Measurements from ENCODE around the gene ZNF423.

The ZNF423 gene

DNA sequence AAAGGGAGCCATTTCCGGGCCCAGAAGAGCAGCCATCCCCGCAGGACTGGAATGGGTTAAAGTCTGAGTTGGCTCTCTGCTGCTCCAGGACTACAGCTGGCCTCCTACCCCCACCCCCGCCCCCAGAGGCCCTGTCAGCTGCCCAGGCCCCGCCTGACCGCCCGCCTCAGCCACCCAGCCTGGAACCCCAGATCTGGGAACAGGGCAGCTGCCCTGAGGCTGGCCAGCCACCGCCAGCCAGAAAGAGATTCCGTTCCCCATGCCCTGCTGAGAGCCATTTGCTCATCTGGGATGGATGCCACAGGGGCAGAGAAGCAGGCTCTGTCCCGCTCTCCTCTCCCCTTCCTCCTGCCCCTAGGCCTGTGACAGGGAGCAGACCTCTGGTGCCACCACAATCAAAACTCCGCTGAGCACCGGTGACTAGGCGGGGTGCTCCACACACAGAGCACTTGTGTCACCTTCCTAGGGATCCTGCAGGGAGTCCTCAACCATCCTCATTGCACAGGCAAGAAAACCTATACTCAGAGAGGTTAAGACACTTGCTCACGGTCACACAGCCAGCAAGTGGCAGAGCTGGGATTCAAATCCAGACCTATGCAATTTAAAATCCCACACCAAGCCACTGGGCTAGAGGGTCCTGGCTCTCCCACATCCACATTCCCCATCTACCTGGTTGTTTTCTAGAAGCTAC, 44.1 kb downstream of the ZNF423 start:
- TF ChIP-seq GATA3 (IDR thresholded peaks at IDR 0.05; ENCODE audit: low read depth, low read length) (no peak), GATA2 (IDR thresholded peaks at IDR 0.05; ENCODE audit: low read depth, low read length) (peak; percentile 20; the same call in 1 of the 2 replicates)

DNA sequence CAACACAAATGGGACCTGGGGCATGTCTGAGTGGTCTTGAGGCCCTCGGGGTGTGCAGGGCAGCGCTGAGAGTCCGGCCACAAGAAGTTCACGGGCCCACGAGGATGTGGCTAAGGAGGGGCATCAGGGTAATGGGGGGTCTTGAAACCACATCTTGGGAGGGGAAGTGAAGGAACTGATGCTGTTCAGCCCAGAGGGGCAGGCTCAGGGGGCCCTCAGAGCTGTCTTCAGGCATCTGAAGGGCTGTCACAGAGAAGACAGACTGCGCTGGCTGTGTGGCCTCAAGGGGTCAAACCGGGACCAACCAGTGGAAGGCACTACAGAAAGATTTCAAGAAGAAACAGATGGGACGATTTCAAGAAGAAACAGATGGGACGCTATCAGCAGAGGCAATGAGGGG, 45.1 kb downstream of the ZNF423 start:
- no peak for TF ChIP-seq GATA3 (IDR thresholded peaks at IDR 0.05; ENCODE audit: low read depth, low read length)

DNA sequence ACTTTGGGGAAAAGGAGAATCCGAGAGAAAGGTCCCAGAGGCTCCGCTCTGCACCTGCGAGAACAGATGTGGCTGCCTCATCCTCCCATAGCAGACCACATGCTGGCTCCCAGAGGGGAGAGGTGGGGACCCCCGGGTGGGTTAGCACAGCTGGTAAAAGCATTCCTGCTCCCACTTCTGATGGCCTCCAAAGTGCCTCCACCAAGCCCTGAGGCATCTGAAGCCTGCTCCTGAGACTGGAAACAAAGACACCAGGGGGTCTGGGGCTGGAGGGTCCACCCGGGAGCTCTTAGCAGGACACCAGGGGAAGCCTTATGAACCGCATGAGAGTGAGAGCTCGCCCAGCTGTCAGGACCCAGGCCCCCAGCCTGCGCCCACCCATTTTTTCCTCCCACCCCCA, 46.4 kb downstream of the ZNF423 start:
- TF ChIP-seq GATA3 (IDR thresholded peaks at IDR 0.05; ENCODE audit: low read depth, low read length) (no peak), GATA2 (IDR thresholded peaks at IDR 0.05; ENCODE audit: low read depth, low read length) (no peak)

GRCh38 chr16:49809062-49809461, 46.9 kb downstream of the ZNF423 start:
- TF ChIP-seq GATA3 (IDR thresholded peaks at IDR 0.05; ENCODE audit: low read depth, low read length) (no peak), GATA2 (IDR thresholded peaks at IDR 0.05; ENCODE audit: low read depth, low read length) (no peak)

DNA sequence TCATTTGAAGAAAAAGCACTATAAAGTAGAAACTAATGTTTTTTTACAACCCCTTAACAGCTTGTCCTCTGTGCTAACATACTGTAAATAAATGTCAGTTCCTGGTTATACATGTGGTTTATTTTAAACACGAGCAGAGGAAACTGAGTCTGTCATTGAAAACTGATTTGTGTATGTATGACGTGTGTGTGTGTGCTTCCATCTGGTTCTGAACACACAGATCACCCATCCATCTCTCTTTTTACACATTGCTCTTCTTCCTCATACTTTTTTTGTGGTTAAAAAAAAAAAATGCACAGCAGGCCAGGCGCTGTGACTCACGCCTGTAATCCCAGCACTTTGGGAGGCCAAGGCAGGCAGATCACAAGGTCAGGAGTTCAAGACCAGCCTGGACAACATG, 49.5 kb downstream of the ZNF423 start:
- TF ChIP-seq GATA3 (IDR thresholded peaks at IDR 0.05; ENCODE audit: low read depth, low read length): no peak

DNA sequence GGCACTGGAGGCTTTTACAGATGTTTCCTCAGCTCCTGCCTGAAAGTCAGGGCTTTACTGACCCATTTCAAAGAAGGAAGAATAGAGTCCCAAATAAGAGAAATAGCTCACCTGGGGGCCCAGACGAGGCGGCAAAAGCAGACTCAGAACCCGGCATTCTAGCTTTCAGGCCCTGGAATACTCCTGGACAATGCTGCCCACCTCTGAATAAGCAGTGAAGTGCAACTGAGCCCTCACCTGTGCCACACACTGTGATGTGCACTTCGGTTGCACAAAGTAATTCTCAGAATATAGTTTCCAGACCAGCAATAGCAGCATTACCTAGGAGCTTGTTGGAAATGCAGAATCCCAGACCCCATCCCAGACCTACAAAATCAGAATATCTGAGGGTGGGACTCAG, 54.6 kb downstream of the ZNF423 start:
- TF ChIP-seq GATA2 (IDR thresholded peaks at IDR 0.05; ENCODE audit: low read depth, low read length): no peak
- TF ChIP-seq GATA3 (IDR thresholded peaks at IDR 0.05; ENCODE audit: low read depth, low read length): no peak

- TF ChIP-seq GATA3 (IDR thresholded peaks at IDR 0.05; ENCODE audit: low read depth, low read length) (no peak), GATA2 (IDR thresholded peaks at IDR 0.05; ENCODE audit: low read depth, low read length) (no peak)
Observed at GRCh38 chr16:49800876-49801275, 55.0 kb downstream of the ZNF423 start.

DNA sequence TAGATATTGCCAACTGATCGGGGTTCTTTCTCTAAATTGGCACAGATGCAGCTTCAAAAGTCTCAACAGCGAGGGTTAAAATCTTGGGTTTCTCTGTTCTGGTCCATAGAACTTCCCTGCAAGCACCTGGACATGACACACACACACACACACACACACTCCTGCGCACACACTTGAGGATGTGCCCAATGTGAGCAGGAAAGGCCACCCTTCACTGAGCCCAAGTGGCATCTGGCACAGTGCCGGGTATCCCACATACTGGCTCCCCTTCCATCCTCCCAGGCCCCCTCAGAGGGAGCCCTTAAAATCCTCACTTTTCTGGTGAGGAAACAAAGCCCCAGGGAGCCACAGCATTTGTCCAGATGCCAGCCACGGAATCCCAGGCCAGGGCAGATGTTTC, 55.5 kb downstream of the ZNF423 start:
- no peak for TF ChIP-seq GATA2 (IDR thresholded peaks at IDR 0.05; ENCODE audit: low read depth, low read length)
- no peak for TF ChIP-seq GATA3 (IDR thresholded peaks at IDR 0.05; ENCODE audit: low read depth, low read length)

DNA sequence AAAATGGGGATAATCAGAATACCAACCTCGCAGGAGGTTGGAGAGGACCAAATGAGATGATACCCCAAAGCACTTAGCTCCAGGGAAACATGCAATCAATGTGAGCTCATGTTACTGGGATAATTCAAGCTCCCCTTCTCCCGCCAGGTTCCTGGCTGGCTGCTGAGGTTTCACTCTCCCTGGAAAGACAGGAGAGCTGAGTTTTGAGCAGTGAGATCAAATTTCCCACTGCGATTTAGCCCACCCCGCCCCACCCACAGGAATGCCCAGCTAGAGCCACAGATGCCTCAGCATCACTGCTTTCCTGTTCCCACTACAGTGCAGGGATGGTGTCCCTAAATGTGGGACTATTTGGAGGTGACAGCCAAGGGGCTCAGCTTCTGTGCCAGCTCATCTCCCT, 56.7 kb downstream of the ZNF423 start:
- no peak for TF ChIP-seq GATA3 (IDR thresholded peaks at IDR 0.05; ENCODE audit: low read depth, low read length)
- no peak for TF ChIP-seq GATA2 (IDR thresholded peaks at IDR 0.05; ENCODE audit: low read depth, low read length)

GRCh38 chr16:49795513-49795912, 60.4 kb downstream of the ZNF423 start:
- TF ChIP-seq GATA3 (IDR thresholded peaks at IDR 0.05; ENCODE audit: low read depth, low read length): no peak
- no peak for TF ChIP-seq GATA2 (IDR thresholded peaks at IDR 0.05; ENCODE audit: low read depth, low read length)

DNA sequence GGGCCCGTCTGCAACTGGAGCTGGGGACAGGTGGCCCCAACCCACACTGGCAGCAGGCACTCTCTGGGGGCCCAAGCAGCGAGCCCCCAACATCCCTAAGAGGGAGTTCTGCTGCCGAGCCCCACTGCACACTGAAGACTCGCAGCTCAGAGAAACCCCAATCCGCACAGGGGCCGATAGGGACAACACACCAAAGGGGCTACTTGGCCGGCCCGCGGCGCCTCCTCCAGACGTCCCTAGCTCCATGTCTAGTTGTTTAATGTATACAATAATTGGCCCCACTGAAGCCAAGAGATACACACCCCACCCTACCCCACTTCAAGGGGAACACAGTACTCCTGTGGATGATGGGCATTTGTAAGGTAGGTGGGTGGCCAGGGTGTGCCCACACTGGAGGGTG, 62.7 kb downstream of the ZNF423 start:
- TF ChIP-seq GATA3 (IDR thresholded peaks at IDR 0.05; ENCODE audit: low read depth, low read length): no peak
- TF ChIP-seq GATA2 (IDR thresholded peaks at IDR 0.05; ENCODE audit: low read depth, low read length): no peak

DNA sequence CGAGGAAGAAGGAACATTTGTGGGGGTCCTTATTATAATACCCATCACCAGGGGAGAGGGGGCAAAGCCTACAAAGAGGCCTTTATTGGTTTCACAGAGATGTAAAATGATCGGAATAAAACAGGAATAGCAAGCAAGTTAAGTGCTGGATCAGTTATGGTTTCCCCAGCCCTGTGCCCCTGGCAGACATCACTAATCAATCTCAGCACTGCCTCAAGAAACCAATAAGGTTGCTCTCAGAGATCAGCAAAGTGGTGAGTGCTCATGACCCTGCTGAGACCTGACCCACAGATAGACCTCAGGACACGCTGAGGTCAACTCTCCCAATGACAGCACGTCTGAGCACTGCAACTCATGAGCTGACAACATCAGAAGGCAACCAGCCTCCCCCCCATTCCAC, 66.3 kb downstream of the ZNF423 start:
- TF ChIP-seq GATA3 (IDR thresholded peaks at IDR 0.05; ENCODE audit: low read depth, low read length) (no peak), GATA2 (IDR thresholded peaks at IDR 0.05; ENCODE audit: low read depth, low read length) (no peak)

GRCh38 chr16:49788986-49789385, 66.9 kb downstream of the ZNF423 start:
- no peak for TF ChIP-seq GATA3 (IDR thresholded peaks at IDR 0.05; ENCODE audit: low read depth, low read length)
- no peak for TF ChIP-seq GATA2 (IDR thresholded peaks at IDR 0.05; ENCODE audit: low read depth, low read length)

DNA sequence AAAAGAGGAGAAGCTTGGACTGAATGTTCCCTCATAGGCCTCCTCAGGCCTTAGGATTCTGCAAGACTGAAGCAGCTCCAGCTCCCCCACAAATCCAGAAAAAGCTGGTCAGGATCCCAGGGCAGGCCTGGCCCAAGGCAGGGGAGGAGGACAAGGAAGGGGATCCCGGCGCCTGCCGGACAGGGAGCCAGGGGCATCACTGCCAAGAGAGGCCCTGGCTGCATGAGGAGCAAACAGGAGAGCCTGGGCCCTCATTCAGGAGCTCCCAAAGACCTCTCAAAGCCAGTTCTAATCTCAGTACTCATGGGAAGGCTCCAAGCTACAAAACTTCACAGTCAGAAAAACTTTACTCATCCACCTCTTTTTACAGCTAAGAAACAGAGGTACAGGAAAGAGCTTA, 67.3 kb downstream of the ZNF423 start:
- TF ChIP-seq GATA3 (IDR thresholded peaks at IDR 0.05; ENCODE audit: low read depth, low read length) (no peak), GATA2 (IDR thresholded peaks at IDR 0.05; ENCODE audit: low read depth, low read length) (no peak)

DNA sequence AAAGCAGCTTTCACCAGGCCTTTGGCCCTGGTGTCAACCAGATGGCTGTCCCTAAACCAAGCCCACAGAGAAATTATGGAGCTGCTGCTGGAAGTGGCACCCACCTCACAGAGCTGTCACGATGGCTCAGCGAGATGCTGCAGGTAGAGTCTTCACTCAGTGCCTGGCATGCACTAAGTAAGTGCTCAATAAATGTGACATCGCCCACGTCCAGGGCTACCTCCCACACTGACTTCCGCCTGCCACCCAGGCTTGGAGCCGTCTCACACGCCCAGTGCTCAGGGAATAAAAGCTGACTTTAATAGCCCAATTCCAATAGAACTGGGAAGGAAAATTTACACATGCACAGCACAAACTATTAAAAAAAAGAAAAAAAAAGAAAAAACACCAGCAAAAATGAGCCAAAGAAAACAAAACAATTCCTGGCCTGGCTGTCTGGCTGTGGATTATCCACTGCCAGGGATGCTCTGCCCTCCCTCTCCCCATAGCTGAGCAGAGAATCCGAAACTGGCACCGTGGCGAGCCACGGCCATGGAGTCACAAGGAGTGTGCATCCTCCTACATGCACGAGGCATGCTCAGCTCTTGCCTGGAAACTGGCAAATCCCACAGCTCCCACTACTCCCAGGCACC, 68.9 kb downstream of the ZNF423 start:
- TF ChIP-seq GATA3 (IDR thresholded peaks at IDR 0.05; ENCODE audit: low read depth, low read length): no peak
- no peak for TF ChIP-seq GATA2 (IDR thresholded peaks at IDR 0.05; ENCODE audit: low read depth, low read length)

GRCh38 chr16:49785970-49786369, 69.9 kb downstream of the ZNF423 start:
- TF ChIP-seq GATA3 (IDR thresholded peaks at IDR 0.05; ENCODE audit: low read depth, low read length): no peak
- TF ChIP-seq GATA2 (IDR thresholded peaks at IDR 0.05; ENCODE audit: low read depth, low read length): no peak

Measured in SH-SY5Y (cell line).